Putamen (tissue), 1 donor: Measurements from ENCODE around the gene MYO15B.

Source experiments
- DNase-seq: peaks from one replicate; pipeline ENCODE4 v3.0.0-alpha.2; 2016; ENCODE audit warnings: low spot score

The MYO15B gene

GRCh38 chr17:75587675-75588595, at the start of gene MYO15B:
MYO15B (plus strand) TSS chr17:75587800; CDS start chr17:75588058, 258 bp downstream.
- peak; percentile 19 for DNase-seq

- DNase-seq: no peak
Measured at GRCh38 chr17:75539967-75540729, 47.5 kb upstream of the MYO15B start.

GRCh38 chr17:75540923-75541503, 46.6 kb upstream of the MYO15B start:
- DNase-seq: no peak

GRCh38 chr17:75542229-75542628, 45.4 kb upstream of the MYO15B start:
- no peak for DNase-seq

- no peak for DNase-seq
Measured at GRCh38 chr17:75542728-75543336, 44.8 kb upstream of the MYO15B start.

- no peak for DNase-seq
Measured at GRCh38 chr17:75544250-75544649, 43.4 kb upstream of the MYO15B start.

- DNase-seq: no peak
Measured at GRCh38 chr17:75546181-75546580, 41.4 kb upstream of the MYO15B start.

GRCh38 chr17:75547091-75547490, 40.5 kb upstream of the MYO15B start:
- no peak for DNase-seq

GRCh38 chr17:75548813-75549212, 38.8 kb upstream of the MYO15B start:
- no peak for DNase-seq

- DNase-seq: no peak
Measured at GRCh38 chr17:75549246-75550138, 38.1 kb upstream of the MYO15B start.

- DNase-seq: no peak
Measured at GRCh38 chr17:75550139-75550465, 37.5 kb upstream of the MYO15B start.

- DNase-seq: no peak
Measured at GRCh38 chr17:75551266-75551665, 36.3 kb upstream of the MYO15B start.

- DNase-seq: no peak
Measured at GRCh38 chr17:75552425-75553294, 34.9 kb upstream of the MYO15B start.

GRCh38 chr17:75553295-75554110, 34.1 kb upstream of the MYO15B start:
- no peak for DNase-seq

- DNase-seq: no peak
Measured at GRCh38 chr17:75555679-75556153, 31.9 kb upstream of the MYO15B start.

GRCh38 chr17:75557075-75557851, 30.3 kb upstream of the MYO15B start:
- peak; percentile 85 for DNase-seq

- DNase-seq: no peak
Measured at GRCh38 chr17:75557852-75558665, 29.5 kb upstream of the MYO15B start.
